Measurements from ENCODE around the gene HBG2.
"Not testable (repeated sequence)": the region's sequence is repeated elsewhere in the genome, so short reads cannot be mapped to it uniquely, and the experiment has no call there.

Gene HBG2

GRCh38 chr11:5258543-5259262, 4.1 kb upstream of the HBG2 start:
- Mint-ChIP-seq H3K9me3 (peaks cover 24% of the 10 kb centered on the region), H3K4me1 (no peaks in the 10 kb centered on the region), H3K36me3 (ENCODE audit: low read depth) (no peaks in the 10 kb centered on the region), H3K4me3 (no peak overlapping the region), H3K27ac (no peak overlapping the region), H3K27me3 (ENCODE audit: low read depth) (no peaks in the 10 kb centered on the region)
- TF ChIP-seq CTCF (IDR thresholded peaks at IDR 0.05; ENCODE audit: unreplicated experiment in 3 of 3), result no peak

GRCh38 chr11:5257296-5257695, 2.7 kb upstream of the HBG2 start:
- no peak overlapping the region for H3K4me3 Mint-ChIP-seq
- no peaks in the 10 kb centered on the region for H3K4me1 Mint-ChIP-seq
- no peak overlapping the region for H3K27ac Mint-ChIP-seq
- no peak for TF ChIP-seq CTCF (IDR thresholded peaks at IDR 0.05; ENCODE audit: unreplicated experiment in 3 of 3)
- H3K36me3 Mint-ChIP-seq (ENCODE audit: low read depth), result no peaks in the 10 kb centered on the region
- peaks cover 24% of the 10 kb centered on the region for H3K9me3 Mint-ChIP-seq
- no peaks in the 10 kb centered on the region for H3K27me3 Mint-ChIP-seq (ENCODE audit: low read depth)

GRCh38 chr11:5254023-5254422, 558 bp downstream of the HBG2 start:
- H3K4me3 Mint-ChIP-seq; H3K9me3 Mint-ChIP-seq; H3K27ac Mint-ChIP-seq; H3K36me3 Mint-ChIP-seq (ENCODE audit: low read depth); H3K4me1 Mint-ChIP-seq; H3K27me3 Mint-ChIP-seq (ENCODE audit: low read depth): not testable (repeated sequence)

GRCh38 chr11:5253440-5253839, 1.1 kb downstream of the HBG2 start:
- not testable (repeated sequence) for H3K27me3 Mint-ChIP-seq (ENCODE audit: low read depth); H3K4me1 Mint-ChIP-seq; H3K36me3 Mint-ChIP-seq (ENCODE audit: low read depth); H3K27ac Mint-ChIP-seq; H3K4me3 Mint-ChIP-seq; H3K9me3 Mint-ChIP-seq

- Mint-ChIP-seq H3K4me1 (no peaks in the 10 kb centered on the region), H3K4me3 (no peak overlapping the region), H3K27me3 (ENCODE audit: low read depth) (no peaks in the 10 kb centered on the region), H3K27ac (peak overlapping the region in 1 of 3 experiments; percentile 40), H3K9me3 (no peaks in the 10 kb centered on the region), H3K36me3 (ENCODE audit: low read depth) (no peaks in the 10 kb centered on the region)
- TF ChIP-seq CTCF (IDR thresholded peaks at IDR 0.05; ENCODE audit: unreplicated experiment in 3 of 3), result no peak
These were observed 1.7 kb downstream of the HBG2 start for GRCh38 chr11:5252919-5253265.

- Mint-ChIP-seq H3K27me3 (ENCODE audit: low read depth) (no peaks in the 10 kb centered on the region), H3K27ac (peak overlapping the region in 1 of 3 experiments; percentile 40), H3K4me3 (no peak overlapping the region), H3K36me3 (ENCODE audit: low read depth) (no peaks in the 10 kb centered on the region), H3K9me3 (no peaks in the 10 kb centered on the region), H3K4me1 (no peaks in the 10 kb centered on the region)
- TF ChIP-seq CTCF (IDR thresholded peaks at IDR 0.05; ENCODE audit: unreplicated experiment in 3 of 3), result no peak
These were observed 2.2 kb downstream of the HBG2 start for GRCh38 chr11:5252192-5252918.

- H3K36me3 Mint-ChIP-seq (ENCODE audit: low read depth), result no peaks in the 10 kb centered on the region
- H3K27me3 Mint-ChIP-seq (ENCODE audit: low read depth), result no peaks in the 10 kb centered on the region
- H3K4me1 Mint-ChIP-seq, result no peaks in the 10 kb centered on the region
- no peak overlapping the region for H3K4me3 Mint-ChIP-seq
- no peak for TF ChIP-seq CTCF (IDR thresholded peaks at IDR 0.05; ENCODE audit: unreplicated experiment in 3 of 3)
- no peak overlapping the region for H3K27ac Mint-ChIP-seq
- H3K9me3 Mint-ChIP-seq, result no peaks in the 10 kb centered on the region
These were observed 2.8 kb downstream of the HBG2 start for GRCh38 chr11:5251746-5252145.

Measured in nephron (organoid).